Hepatocyte (in vitro differentiated cells): ENCODE results near the gene NRIP1. TPM values are rescaled to one million over a fixed set of nuclear protein-coding genes. Genes with fewer than 3 reads are reported as not detected.

Source experiments
- DNase-seq: peaks from one replicate; pipeline ENCODE4 v3.0.0-alpha.2; 2016; ENCODE audit warnings: low spot score
- H2AFZ ChIP-seq: fragments of 200-600 bp; sonication (generic); 2 replicates; pipeline ENCODE4 v1.6.0; 2016; ENCODE audit warnings: antibody characterized with exemption, mild to moderate bottlenecking
- H3K27ac ChIP-seq: fragments of 200-600 bp; sonication (generic); 2 replicates; pipeline ENCODE4 v1.5.1; 2016; ENCODE audit warnings: mild to moderate bottlenecking
- H3K27me3 ChIP-seq: fragments of 200-600 bp; sonication (generic); 2 replicates; pipeline ENCODE4 v1.6.1; 2016
- H3K36me3 ChIP-seq: fragments of 200-600 bp; sonication (generic); replicated peaks from 2 replicates; pipeline ENCODE4 v1.5.1; 2016; ENCODE audit warnings: low read depth; ENCODE audit not compliant: insufficient read depth
- H3K4me1 ChIP-seq: fragments of 200-600 bp; sonication (generic); 2 replicates; pipeline ENCODE4 v1.5.1; 2016; ENCODE audit warnings: mild to moderate bottlenecking, moderate library complexity; ENCODE audit not compliant: insufficient read depth
- H3K4me2 ChIP-seq: fragments of 200-600 bp; sonication (generic); 2 replicates; pipeline ENCODE4 v1.6.0; 2016
- H3K4me3 ChIP-seq: fragments of 200-600 bp; sonication (generic); 2 replicates; pipeline ENCODE4 v1.5.1; 2016; ENCODE audit warnings: mild to moderate bottlenecking
- H3K79me2 ChIP-seq: fragments of 200-600 bp; sonication (generic); 2 replicates; pipeline ENCODE4 v1.6.0; 2017; ENCODE audit warnings: mild to moderate bottlenecking
- H3K9me2 ChIP-seq: fragments of 200-600 bp; sonication (generic); replicated peaks from 2 replicates; pipeline ENCODE4 v1.6.0; 2017; ENCODE audit warnings: mild to moderate bottlenecking; ENCODE audit not compliant: insufficient read depth
- H3K9me3 ChIP-seq: fragments of 200-600 bp; sonication (generic); 2 replicates; pipeline ENCODE4 v1.5.1; 2016; ENCODE audit warnings: low read depth, mild to moderate bottlenecking
- H4K20me1 ChIP-seq: fragments of 200-600 bp; sonication (generic); 2 replicates; pipeline ENCODE4 v1.6.0; 2016; ENCODE audit warnings: mild to moderate bottlenecking; ENCODE audit not compliant: insufficient read depth, poor library complexity, severe bottlenecking
- EZH2 ChIP-seq: fragments of 200-600 bp; sonication (generic); IDR thresholded peaks from 2 replicates; pipeline ENCODE4 v1.6.1; 2016; ENCODE audit warnings: antibody characterized with exemption, mild to moderate bottlenecking, borderline replicate concordance
- EZH2phosphoT487 ChIP-seq: fragments of 200-600 bp; sonication (generic); IDR thresholded peaks from one replicate; pipeline ENCODE4 v1.6.1; 2018; ENCODE audit warnings: antibody characterized with exemption, mild to moderate bottlenecking, low read depth, moderate library complexity; ENCODE audit not compliant: unreplicated experiment, severe bottlenecking
- WGBS: methylation state at CpG from one replicate; pipeline ENCODE4 v1.1.6; 2016; ENCODE audit warnings: low lambda C conversion rate; ENCODE audit errors: missing lambda C conversion rate; 5-methylcytosine and 5-hydroxymethylcytosine counted together
- polyA plus RNA-seq: library from polyadenylated mRNA; unstranded; fragments of >200 nt; fragmentation: Nextera tagmentation; extraction: Ambion mirVana; gene quantifications from 2 replicates; pipeline ENCODE4 v1.2.1, GENCODE V29; 2016
- total RNA-seq: library from RNA; depleted of rRNA; stranded (reverse); fragments of >200 nt; gene quantifications from 2 replicates; pipeline ENCODE4 v1.2.3, GENCODE V29; 2014
- TF ChIP-seq, protein P1 (sequence below): fragments of 200-600 bp; sonication (generic); IDR thresholded peaks from 2 replicates; pipeline ENCODE4 v1.5.1; 2016; ENCODE audit warnings: antibody characterized with exemption, mild to moderate bottlenecking; ENCODE audit not compliant: poor library complexity

Gene NRIP1
- total and polyA plus RNA-seq, 2 experiments from 2014 or later = 11.5 to 62.4 TPM

DNA sequence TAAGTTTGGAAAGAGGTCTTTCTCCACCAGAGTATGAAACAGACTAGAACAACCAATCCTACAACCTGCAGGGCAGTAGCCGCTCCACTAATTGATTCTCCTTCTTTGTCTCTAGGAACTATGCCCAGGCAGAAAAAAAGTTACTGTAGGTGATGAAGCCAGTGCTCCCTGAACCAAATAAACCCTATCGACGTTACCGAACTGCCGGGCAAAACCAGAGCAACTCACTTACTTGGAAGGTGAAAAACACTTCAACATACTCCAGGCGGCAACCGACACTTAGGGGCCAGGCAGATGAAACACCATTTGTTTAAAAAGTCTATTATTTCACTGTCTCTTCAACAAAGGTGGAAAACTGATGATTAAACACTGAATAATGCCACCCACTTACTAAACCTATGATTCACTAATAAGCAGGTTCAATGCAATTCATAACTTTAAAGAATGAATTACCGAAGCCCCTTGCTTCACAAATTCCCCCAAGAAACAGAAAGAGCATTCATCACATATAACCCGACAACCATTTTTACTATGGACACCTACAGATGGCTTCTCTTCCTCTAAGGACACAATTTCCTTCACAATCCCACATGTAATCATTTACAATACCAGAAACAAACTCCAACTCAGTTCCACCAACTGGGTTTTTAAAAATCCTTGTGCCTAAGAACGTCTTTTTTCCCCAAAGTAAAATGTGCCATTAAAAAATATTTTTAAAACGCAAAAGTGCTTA, 1.6 kb downstream of the NRIP1 start:
- WGBS = 5% methylated on average over 11 of the region's 11 CpGs
- no peak overlapping the region for H2AFZ ChIP-seq
- H3K4me2 ChIP-seq = peak overlapping the region; percentile 82
- peak overlapping the region; percentile 50 for H3K4me3 ChIP-seq
- H3K79me2 ChIP-seq = peaks cover 61% of the 10 kb centered on the region
- peak overlapping the region; percentile 97 for H3K27ac ChIP-seq
- no peaks in the 10 kb centered on the region for H3K9me2 ChIP-seq
- no peaks in the 10 kb centered on the region for H3K9me3 ChIP-seq
- no peak for TF ChIP-seq EZH2phosphoT487
- TF ChIP-seq, protein P1, sequence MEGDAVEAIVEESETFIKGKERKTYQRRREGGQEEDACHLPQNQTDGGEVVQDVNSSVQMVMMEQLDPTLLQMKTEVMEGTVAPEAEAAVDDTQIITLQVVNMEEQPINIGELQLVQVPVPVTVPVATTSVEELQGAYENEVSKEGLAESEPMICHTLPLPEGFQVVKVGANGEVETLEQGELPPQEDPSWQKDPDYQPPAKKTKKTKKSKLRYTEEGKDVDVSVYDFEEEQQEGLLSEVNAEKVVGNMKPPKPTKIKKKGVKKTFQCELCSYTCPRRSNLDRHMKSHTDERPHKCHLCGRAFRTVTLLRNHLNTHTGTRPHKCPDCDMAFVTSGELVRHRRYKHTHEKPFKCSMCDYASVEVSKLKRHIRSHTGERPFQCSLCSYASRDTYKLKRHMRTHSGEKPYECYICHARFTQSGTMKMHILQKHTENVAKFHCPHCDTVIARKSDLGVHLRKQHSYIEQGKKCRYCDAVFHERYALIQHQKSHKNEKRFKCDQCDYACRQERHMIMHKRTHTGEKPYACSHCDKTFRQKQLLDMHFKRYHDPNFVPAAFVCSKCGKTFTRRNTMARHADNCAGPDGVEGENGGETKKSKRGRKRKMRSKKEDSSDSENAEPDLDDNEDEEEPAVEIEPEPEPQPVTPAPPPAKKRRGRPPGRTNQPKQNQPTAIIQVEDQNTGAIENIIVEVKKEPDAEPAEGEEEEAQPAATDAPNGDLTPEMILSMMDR = no peak
- no peak for TF ChIP-seq EZH2
- peak; percentile 24 for DNase-seq
- no peaks in the 10 kb centered on the region for H3K27me3 ChIP-seq
- no peaks in the 10 kb centered on the region for H3K36me3 ChIP-seq
- H3K4me1 ChIP-seq = peaks cover 40% of the 10 kb centered on the region
- peaks cover 35% of the 10 kb centered on the region for H4K20me1 ChIP-seq

DNA sequence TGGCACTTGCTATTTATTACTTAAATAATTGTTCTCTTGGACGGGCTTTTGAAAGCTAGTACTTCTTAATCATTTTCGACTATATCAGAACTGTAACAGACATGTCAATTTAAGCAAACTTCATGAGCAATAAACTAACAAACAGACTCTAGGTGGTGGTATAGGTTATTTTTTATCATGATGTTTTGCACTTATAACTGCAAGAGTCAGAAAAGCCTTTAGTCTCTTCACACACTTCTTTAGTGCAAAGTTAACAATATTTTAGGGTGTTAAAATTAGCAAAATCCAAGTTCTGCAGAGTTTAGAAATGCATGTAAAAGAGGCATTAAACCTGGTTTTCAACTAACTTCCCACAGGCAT, 2.2 kb downstream of the NRIP1 start:
- H3K4me3 ChIP-seq = peak overlapping the region; percentile 50
- H3K36me3 ChIP-seq = no peaks in the 10 kb centered on the region
- H3K4me2 ChIP-seq = peak overlapping the region; percentile 82
- 41% methylated on average over 2 of the region's 2 CpGs for WGBS
- no peaks in the 10 kb centered on the region for H3K9me3 ChIP-seq
- no peaks in the 10 kb centered on the region for H3K27me3 ChIP-seq
- peaks cover 41% of the 10 kb centered on the region for H4K20me1 ChIP-seq
- H3K9me2 ChIP-seq = no peaks in the 10 kb centered on the region
- H3K4me1 ChIP-seq = peaks cover 46% of the 10 kb centered on the region
- H3K27ac ChIP-seq = peak overlapping the region; percentile 97
- DNase-seq = no peak
- no peak overlapping the region for H2AFZ ChIP-seq
- no peak for TF ChIP-seq EZH2
- TF ChIP-seq EZH2phosphoT487 = no peak
- TF ChIP-seq, protein P1 = peak; percentile 37
- H3K79me2 ChIP-seq = peaks cover 68% of the 10 kb centered on the region

DNA sequence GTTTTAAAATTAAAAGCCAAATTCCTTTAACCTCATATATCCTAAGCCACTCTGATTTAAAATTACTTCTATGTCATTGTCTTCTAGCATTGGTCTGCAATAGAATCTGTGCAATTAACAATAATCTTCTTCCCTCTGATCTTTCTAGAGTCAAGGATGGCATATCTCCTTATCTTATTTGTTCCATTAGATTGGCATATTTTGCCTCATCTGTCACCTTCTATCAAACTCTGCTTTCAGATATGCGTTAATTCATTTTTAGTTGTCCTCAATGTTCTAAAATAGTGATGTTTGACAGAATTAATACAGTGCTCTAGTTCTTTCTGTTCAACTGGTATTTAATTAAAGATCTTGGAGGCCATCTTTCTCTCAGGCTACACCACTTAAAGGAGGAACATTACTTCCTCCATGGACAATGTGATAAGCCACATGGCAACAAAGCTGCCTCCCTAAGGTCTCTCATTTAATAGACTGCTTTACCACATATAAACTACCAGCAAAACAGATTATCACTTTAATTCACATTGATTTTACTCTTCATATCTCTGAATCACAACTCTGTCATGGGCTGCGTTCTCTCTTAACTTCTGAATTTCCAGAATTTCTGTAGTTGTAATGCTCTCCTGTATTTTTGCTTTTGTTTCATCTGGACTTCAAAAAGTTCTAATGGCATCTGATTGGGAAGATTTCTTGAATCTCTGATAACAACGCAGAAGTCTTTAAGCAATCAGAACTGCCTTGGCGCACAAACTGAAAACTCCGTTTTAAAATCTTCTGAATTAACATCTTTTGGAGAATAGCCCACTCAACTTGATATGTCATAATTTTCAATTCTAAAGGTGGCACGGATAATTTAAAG, 2.8 kb downstream of the NRIP1 start:
- no peak for TF ChIP-seq EZH2phosphoT487
- TF ChIP-seq EZH2 = no peak
- TF ChIP-seq, protein P1 = no peak
- peak overlapping the region; percentile 50 for H3K4me3 ChIP-seq
- H3K79me2 ChIP-seq = peaks cover 74% of the 10 kb centered on the region

More for the DNA sequence above, 2.8 kb downstream of the NRIP1 start:
- peaks cover 52% of the 10 kb centered on the region for H3K4me1 ChIP-seq
- no peaks in the 10 kb centered on the region for H3K27me3 ChIP-seq
- H3K27ac ChIP-seq = peak overlapping the region; percentile 97
- 71% methylated on average over 6 of the region's 6 CpGs for WGBS
- peak overlapping the region; percentile 82 for H3K4me2 ChIP-seq
- H3K9me2 ChIP-seq = no peaks in the 10 kb centered on the region
- H3K9me3 ChIP-seq = no peaks in the 10 kb centered on the region
- no peak for DNase-seq
- H3K36me3 ChIP-seq = no peaks in the 10 kb centered on the region
- peaks cover 47% of the 10 kb centered on the region for H4K20me1 ChIP-seq
- no peak overlapping the region for H2AFZ ChIP-seq
